GM20431 (cell line): ENCODE measurements around the gene FAM81A.

Experiments
- in situ Hi-C: fragments of 300-500 bp; cut with MseI, MboI; formaldehyde crosslinking; loops from one replicate; pipeline ENCODE4 v1.15.0; 2020; ENCODE audit warnings: low sequenced_read_pairs; ENCODE audit not compliant: unreplicated experiment

FAM81A gene

GRCh38 chr15:59532770-59533379 lies 94.9 kb downstream of the FAM81A start:
- in situ Hi-C loops, result no loop called here

DNA sequence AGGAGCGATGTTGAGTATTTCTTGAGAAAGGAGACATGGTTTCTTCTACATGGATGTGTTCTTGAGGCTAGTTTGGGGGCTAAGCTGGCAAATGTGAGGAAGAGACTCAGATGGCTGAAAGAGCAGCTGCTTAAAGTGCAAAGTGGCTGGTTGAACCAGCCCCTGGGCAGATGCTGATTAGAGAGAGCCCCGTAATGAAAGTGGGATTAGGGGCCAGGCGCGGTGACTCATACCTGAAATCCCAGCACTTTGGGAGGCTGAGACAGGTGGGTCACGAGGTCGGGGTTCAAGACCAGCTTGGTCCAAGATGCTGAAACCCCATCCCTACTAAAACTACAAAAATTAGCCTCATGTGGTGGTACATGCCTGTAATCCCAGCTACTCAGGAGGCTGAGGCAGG lies 98.6 kb downstream of the FAM81A start:
- in situ Hi-C loops, result no loop called here

- in situ Hi-C loops, result no loop called here
These were observed 99.4 kb downstream of the FAM81A start for GRCh38 chr15:59537403-59537802.

DNA sequence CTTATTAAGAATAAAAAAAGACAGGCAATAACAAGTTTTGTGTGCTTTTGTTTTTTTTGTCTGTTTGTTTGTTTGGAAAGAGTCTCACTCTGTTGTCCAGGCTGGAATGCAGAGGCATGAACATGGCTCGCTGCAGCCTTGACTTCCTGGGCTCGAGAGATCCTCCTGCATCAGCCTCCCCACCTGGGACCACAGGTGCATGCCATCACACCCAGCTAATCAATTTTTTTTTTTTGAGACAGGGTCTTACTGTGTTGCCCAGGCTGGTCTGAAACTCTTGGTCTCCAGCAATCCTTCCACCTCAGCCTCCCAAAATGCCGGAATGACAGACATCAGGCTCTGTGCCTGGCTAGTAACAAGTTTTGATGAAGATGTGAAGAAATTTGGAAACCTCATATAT lies 100.5 kb downstream of the FAM81A start:
- in situ Hi-C loops, result no loop called here

DNA sequence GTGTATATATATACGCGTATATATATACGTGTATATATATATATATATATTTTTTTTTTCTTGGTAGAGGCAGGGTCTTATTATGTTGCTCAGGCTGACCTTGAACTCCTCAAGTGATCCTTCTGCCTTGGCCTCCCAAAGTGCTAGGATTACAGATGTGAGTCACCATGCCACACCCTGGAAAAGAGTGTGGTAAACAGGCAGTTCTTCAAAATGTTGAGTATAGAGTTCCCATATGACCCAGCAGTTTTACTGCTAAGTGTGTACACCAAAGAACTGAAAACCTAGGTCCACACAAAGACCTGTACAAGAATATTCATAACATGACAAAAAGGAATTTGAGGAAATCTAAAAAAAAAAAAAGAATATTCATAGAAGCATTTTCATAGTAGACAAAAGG lies 101.8 kb downstream of the FAM81A start:
- in situ Hi-C loops, result no loop called here

- in situ Hi-C loops, result no loop called here
These were observed 102.7 kb downstream of the FAM81A start for GRCh38 chr15:59540654-59541053.

- in situ Hi-C loops, result no loop called here
These were observed 103.8 kb downstream of the FAM81A start for GRCh38 chr15:59541750-59542149.

DNA sequence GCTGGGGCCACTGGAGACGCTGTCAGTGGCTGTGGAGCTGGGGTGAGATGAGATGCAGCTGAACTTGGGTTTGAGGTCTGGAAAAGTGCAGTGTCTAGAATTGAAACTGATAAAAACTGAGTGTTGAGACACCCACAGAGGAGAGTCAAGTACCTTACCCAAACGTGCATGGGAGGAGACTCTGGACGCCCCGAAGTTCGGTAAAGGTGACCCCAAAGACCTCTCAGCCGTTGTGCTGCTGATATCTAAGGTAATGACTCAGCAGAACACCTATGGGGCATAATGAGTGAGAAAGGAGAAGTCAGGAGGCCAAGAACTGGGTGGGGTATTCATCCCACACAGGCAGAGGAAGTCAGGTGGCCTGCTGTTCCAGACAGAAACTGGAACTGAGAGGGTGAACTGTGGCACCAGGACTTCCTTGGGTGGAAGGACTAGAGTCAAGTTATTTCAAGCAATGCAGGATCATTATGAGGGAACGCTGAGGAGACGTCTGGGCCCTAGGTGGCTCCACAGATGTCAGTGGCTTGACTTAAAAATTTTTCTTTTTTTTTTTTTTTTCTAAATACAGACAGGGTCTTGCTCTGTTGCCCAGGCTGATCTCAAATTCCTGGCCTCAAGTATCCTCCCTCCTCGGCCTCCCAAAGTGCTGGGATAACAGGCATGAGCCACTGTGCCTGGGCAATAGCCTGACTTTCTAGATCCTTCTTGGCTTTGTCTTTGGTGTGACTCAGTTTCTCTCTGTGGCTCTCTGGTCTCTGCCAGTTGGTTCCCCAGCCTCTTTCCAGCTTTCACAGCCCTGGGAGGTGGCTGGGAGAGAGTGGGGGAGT lies 105.9 kb downstream of the FAM81A start:
- in situ Hi-C loops, result no loop called here

DNA sequence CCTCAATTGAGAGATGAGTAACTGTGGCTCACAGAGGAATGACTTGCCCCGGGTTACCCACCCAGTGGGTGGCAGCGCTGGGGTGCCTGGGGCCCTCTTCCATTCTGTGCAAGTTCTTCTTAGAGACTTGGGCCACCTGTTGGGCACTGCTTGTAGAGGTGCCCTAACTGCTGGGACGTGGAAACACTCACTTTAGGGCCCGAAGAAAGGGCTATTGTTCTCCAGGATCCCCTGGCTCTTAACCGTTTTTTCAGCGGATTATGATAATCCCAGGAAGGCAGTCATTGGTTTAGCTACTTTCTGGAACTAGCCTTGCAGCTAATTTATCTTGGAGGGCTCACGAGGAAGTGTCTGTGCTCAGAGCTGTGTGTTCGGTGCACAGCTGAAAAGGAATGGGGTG lies 107.6 kb downstream of the FAM81A start:
- in situ Hi-C loops, result no loop called here

- in situ Hi-C loops, result no loop called here
These were observed 110.7 kb downstream of the FAM81A start for GRCh38 chr15:59548501-59549226.

DNA sequence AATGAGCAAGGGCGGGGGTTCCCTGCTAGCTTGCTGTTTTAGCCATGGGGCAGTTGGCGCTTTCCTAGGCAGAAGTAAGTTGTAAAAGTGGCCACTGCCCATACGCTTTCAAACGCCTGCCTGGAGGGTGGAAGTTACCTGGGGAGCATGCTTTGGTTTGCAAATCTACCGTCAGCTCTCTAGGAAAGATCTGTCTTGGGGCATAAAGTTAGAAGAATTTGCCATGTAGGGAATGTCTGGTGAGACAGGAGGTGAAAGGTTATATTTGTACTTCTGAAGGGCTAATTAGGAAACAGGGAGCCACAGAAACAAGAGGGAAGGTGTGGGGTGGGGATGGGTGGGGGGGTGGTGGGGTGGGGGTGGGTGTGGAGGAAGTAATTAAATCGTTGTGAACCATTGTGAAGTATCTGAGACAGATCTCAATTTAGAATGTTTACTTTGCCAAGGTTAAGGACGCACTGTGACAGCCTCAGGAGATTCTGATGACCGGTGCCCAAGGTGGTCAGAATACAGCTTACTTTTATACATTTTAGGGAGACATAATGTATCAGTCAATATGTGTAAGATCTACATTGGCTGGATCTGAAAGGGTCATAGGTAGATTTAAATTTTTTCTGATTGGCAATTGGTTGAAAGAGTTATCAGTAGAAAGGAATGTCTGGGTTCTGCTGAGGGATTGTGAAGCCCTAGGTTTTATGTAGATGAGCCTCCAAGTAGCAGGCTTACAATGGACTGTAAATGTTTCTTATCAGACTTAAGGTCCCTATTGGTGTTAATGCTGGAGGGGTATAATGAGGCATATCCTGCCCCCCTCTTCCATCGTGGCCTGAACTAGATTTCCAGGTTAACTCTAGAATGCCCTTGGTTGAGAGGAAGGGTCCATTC lies 111.6 kb downstream of the FAM81A start:
- in situ Hi-C loops, result no loop called here

GRCh38 chr15:59550530-59550929 lies 112.5 kb downstream of the FAM81A start:
- in situ Hi-C loops, result no loop called here

DNA sequence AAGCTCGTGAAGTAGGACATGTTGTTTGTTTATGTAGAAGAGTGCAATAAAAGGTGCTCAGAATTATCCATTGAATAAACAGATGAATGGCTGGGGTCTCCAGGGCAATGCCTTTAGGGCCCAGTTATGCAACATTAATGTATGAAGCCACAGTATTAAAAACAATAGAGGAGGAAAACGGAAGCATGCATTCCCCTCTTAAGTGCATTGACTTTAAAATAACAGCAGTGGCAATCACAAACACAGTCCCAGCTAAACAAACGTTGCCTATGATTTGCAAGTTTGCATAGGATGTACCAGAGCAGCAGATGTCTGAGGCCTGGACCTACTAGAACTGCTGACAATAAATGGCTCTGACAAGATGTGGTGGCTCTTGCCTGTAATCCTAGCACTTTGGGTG lies 113.0 kb downstream of the FAM81A start:
- in situ Hi-C loops, result no loop called here

GRCh38 chr15:59553879-59554735 lies 116.1 kb downstream of the FAM81A start:
- in situ Hi-C loops, result no loop called here

- in situ Hi-C loops, result no loop called here
These were observed 117.7 kb downstream of the FAM81A start for GRCh38 chr15:59555696-59556095.

DNA sequence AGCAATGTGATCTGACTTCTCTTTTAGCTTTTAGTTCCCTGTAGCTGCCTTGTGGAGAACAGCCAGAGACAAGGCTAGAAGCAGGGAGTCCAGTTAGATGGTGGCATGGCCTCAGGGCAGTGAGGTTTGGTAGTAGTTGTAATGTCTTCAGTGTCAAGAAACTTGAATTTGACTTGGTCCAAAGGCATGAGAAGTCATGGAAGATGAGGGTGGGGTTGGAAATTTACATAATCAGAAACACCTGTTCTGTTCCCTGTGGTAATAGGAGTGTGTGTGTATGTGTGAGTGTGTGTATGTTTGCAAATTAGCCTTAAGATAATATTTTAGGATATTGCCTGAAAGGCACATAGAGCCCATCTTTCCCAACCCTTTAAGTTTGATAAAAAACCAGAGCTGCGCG lies 118.4 kb downstream of the FAM81A start:
- in situ Hi-C loops, result no loop called here

DNA sequence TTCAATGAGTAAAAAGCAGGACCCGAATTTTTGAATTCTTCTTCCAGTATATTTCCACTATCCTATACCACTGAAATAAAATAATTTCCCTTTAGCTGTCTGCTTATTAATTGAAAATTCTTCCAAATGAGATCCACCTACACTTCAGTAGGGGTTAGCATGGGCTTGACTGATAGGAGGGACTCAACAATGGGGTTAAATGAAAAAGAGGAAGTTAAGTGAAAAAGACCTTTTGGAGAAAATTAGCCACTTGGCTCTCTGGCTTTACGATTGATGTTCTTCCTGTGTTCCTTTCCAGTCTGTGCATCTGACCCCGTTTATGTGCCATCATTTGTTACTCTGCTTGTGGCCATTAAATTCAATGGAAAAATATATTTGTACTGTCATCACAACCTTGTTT lies 119.6 kb downstream of the FAM81A start:
- in situ Hi-C loops, result no loop called here

DNA sequence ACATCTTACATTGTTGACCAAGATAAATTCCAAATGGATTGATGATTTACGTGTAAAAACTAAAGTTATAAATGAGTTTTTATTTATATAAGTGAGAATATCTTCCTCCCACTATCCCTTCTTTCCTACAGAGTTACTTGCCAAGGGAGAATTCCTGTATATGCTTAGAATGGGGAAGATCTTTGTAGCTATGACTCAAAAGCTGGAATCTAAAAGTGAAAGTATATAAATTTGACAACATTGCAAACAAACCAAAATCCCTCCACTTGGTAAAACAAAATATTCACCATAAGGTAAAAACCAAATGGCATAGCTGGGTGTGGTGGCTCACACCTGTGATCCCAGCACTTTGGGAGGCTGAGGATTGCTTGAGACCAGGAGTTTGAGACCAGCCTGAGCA lies 120.9 kb downstream of the FAM81A start:
- in situ Hi-C loops, result no loop called here

DNA sequence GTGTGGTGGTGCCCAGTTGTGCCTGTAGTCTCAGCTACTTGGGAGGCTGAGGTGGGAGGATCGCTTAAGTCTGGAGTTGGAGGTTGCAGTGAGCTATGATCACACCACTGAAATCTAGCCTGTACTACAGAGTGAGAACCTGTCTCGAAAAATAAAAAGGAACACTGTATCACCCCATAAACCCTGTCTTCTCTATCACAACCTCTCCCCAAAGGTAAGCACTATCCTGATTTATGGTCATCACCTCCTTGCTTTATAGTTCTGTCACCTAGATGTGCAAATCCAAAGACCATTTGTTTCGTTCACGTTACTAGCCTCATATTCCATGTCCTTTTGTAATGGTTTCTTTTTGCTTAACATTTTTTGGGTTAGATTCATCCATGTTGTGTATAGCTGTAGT lies 123.6 kb downstream of the FAM81A start:
- in situ Hi-C loops, result no loop called here
